Measurements from ENCODE around the gene PPP2R2C.

Gene PPP2R2C

DNA sequence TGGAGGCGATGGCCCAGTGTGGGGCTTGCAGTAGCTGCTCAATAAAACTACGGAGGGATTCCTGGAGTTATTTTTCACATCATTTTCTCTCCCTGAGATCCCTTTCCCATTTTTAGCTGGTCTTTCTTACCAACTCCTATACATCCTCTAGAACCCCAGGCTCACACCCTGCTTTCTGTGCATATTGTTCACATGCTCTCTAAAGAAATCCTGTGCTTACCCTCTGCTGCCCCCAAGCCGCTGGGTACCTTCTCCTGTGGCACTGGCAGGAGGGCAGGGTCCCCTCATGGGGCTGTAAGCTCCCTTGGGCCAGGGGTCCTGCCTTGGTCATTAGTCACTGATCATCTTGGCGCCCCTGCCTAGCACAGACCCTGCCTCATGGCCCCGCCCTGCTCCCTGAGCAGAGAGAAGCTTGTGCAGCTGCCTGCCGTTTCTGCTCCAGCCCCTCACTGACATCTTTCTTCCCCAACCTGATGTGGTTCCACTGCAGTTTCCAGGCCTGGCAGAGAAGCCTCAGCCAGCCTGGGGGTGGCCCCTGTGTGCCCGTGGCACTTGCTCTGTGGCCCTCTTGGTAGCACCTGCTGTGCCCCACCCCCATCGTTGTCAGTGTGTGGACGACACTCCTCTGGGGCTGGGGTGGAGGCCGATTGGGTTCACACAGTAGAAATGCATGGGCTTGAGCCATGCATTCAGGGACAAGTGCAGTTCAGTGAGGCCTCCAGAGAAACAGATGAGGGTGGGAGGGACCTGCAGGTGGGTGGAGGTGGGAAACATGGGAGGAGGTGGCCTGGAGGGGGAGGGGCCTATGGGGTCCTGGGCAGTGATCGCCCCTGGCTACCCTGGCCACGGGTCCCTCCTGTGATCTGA is 133.2 kb downstream of the PPP2R2C start:
- no peak for DNase-seq

DNA sequence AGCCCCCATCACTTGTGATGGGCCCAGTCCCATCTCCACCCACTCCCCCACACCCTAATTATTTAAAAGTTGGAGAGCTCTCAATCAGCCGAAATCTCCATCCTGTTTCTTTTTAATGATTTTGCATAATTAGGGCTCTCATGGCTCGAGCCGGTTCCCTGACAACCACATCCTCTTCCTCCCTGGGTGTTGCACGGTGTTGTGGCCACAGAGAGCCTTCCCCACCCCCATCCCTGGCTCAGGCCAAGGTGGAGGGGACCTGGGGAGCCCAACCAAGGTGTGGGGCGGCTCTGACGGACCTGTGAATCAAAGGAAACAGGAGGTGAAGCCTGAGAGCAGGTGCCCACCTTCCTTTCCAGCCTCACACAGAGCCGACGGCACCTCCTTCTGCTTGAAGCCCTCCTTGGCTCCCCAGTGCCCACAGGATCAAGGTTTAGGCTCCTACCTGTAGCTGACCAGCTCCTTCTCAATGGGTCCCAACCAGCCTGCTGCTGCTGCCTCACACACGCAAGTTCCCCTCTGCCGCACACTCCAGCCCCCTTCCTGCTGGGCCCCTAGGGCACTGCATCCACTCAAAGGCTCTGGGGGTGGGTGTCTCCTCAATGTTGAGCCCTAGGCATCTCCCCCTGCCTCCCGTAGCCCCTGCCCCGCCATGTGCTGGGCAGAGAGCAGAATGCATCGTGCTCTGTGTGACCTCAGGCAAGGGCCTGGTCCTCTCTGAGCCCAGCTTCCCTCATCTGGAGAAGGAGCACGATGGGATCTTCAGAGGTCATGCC is 134.1 kb downstream of the PPP2R2C start:
- DNase-seq: no peak

DNA sequence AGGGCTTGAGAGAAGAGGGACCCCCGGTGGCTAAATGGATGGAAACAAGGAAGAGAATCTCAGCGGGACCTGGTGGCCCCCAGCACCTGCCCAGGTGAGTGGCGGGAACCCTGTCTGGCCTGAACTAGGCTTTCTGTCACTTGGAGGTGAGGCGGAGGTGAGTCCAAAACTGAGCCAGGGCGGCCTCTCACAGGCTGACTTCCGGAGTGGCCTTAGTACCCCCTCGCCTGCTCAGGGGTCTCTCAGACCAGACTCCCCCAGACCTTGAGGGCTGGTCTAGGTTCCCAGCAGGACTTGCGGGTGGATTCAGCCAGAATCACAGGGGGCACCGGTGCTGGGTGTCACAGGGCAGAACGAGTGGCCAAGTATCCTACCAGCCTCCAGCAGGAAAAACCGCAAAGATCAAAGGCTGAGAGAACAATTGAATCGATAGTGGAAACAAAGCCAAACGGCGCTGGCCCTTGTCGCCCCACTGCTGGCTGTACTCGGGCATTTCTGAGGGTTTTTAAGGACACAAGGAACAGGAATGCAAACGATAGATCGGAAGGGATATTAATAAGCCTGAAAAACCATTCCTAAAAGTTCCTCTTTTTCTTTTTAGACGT is 135.0 kb downstream of the PPP2R2C start:
- DNase-seq: no peak

DNA sequence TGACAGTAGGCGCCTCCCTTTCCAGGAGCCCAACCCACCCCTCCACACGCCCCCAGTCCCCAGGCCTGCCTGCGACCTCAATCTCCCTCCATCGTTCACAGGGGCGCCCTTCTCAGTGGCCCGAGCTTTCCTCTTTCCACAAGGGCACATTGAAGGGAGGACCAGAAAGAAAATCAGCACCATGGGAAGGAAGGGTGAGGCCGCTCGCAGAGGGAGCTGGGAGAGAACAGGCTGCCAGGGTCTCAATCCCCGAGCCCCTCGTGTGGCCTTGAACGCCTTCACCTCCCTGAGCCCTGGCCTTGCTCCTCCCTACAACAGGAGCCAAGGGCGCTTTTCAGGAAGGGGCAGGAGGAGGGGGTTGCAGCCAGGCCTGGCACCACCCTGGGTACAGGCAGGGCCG is 136.2 kb downstream of the PPP2R2C start:
- DNase-seq: no peak

DNA sequence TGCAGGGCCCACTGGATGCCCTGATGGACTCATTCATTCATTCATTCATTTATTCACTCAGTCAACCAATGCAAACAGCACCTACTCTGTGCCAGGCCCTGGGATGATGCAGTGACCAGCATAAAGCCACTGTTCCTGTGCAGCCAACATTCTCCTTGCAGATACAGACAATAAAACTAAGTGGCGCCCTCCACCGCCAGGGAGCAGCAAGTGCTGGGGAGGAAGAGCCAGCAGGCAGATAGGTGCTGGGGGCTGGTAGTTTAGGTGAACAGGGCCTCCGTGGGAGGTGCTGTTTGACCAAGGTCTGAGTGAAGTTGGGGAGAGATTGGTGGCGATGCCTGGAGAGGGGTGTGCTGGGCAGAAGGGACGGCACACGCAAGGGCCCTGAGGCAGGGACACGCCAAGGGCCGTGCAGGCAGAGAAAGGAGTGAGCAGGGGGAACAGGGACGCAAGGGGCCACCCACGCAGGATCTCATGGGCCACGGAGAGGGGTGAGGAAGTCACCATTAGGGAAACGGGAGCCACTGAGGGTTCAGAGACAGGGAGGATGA is 137.3 kb downstream of the PPP2R2C start:
- DNase-seq: no peak

DNA sequence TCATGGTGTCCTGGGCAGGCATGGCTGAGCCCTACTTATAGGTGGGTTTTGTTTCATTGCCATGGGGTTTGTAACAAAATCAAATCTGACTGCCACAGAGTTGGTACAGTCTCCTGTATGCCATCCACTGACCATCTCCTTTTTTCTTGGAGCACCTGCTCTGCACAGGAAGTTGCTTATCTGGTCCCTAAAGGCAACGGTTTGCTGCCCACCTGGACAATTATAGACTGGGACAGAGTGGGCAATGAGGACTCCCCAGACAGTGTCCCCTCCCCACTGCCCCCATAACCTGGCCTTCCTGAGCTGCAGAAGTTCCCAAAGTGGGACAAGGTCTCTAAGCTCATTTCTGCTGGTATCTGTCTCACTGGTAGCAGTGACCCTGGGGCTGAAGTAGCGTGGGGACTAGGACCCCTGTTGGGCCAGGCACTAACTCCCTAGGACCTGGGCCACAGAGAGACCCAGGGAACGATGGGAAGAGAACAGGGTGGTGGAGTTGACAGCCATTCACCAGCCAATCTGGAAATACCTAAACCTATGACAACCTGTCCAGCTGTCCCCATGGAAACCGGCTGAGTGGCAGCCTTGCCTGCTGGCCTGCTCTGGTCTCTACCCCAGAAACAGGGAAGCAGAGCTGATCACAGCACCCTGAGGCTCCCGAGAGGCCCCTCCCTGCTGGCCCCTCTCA is 138.1 kb downstream of the PPP2R2C start:
- DNase-seq: no peak

DNA sequence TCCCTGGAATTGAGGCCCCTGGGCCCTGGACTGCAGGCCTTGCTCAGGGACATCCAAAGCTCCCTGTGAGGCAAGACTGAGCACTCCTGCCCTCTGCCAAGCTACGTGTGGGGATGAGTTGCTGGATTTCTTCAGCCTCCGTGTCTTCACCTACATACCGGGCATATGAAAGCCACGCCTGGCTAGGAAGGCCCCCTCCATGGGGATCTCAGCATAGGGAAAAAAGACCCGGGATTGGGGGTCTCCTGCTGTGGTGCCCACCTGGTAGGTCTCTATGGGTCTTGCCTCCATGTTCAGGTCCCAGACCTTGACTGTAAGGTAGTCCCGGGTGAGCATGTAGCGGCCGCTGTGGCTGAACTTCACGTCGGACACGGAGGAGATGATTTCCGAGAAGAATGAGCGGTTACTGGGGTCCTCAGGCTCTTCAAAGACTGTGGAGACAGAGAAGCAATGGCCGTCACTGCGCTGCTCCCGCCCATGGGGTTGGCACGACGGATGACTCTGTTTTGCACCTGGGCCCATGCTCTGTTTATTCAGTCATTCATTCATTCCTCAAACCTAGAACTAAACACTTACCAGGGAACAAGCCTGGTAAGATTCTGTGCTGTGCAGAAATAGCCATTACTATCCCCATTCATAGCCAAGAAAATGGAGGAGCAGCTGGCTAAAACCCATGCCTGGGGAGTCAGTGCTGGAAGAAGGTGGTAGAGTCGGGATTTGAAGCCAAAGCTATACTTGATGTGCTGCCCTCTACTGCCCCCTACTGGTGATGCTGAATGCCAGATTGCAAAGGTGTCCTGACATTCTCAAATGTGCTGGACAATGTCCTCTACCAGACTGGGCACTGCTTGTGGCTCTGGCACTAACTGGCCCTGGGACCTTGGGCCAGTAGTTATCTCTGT is 138.9 kb downstream of the PPP2R2C start:
- no peak for DNase-seq

DNA sequence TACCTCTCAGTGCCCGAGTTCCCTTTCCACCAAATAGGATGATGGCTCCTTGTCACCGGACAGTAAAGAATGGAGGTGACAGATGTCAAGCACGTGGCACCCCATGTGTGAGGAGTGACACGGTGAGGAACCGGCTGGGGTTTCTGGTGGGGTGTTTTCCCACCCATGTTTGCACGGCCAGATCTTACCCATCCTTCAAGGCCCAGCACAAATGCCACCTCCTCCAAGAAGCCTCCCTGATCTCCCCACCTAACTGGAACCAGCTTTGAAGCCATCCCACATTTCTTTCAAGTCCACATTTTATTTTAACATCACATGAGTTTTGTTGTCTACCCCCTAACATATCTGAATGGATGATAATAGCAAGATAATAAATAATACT is 139.8 kb downstream of the PPP2R2C start:
- DNase-seq: no peak

DNA sequence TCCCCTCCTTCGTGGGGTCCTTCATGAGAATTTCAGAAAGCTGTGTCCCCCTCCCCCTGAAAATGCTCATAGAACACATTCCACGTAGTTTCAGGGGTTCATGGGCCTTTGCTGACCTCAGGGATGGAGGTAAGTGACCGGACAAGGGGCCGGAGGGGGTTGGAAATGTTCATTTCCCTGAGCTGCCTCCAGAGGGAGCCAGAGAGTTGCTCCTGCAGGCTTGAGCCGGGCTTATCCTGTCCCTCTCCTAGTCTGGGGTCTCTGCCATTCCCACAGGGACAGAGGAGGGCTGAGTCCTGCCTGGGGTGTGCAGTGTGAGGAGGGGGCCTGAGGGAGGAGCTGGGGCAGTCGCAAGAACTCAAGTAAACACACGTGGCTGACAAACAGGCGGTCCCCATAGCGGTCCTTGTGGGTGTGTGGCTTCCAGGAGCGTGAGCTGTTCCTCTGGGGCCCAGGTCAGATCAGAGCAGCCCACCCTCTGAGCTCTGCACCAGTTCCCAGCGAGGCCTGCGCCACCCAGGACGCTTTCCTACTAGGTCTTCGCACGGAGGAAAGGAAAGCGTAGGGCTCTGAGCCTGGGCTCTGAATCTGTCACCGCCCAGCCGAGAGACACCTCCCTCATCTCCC is 140.3 kb downstream of the PPP2R2C start:
- DNase-seq: no peak

DNA sequence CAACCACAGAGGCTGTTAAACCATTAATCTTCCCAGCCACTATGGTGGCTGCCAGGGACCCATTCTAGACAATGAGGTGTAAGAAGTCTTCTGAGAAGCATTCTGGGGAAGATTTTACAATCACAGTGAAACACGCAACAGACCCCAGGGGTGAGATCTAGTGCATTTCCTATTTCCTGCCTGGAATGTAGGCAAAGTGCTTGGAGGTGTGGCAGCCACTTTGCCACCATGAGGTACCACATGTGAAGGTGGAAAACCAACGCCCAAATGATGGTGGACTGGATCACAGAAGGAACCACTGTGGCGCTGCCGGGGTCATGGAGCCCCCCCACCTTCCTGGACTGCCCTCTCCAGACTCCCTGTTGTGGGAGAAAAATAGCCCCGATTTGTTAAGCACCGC is 140.9 kb downstream of the PPP2R2C start:
- no peak for DNase-seq

DNA sequence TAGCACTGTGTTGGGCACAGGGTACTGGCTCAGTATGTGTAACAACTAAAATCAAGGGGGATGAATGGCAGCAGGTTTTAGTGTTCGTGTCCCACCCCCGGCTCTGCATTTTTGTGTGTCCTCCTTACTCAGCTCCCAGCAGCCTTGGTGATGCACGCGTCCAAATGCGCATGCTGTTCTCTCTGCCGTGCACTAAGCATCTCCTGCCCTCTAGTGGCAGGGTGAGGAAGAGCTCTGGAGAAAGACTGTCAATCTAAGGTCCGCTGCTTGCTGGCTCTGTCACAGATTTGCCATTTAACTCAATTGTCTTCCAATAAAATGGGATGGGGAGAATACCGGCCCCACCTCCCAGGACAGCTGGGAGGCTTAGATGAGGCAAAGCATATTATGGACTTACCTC is 141.4 kb downstream of the PPP2R2C start:
- no peak for DNase-seq

DNA sequence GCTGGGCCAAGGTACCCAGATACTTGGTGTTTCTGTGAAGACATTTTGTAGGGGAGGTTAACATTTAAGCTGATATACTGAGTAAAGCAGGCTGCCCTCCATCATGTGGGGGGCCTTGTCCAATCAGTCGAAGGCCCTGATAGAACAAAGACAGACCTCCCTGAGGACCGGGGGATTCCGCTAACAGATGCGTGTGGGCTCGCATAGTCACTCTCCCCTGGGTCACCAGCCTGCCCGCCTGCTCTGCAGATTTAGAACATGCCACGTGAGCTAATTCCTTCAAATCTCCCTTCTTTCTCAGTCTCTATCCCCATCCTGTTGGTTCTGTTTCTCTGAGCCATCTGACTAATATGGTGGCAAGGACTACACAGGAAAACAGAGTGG is 142.0 kb downstream of the PPP2R2C start:
- DNase-seq: no peak

DNA sequence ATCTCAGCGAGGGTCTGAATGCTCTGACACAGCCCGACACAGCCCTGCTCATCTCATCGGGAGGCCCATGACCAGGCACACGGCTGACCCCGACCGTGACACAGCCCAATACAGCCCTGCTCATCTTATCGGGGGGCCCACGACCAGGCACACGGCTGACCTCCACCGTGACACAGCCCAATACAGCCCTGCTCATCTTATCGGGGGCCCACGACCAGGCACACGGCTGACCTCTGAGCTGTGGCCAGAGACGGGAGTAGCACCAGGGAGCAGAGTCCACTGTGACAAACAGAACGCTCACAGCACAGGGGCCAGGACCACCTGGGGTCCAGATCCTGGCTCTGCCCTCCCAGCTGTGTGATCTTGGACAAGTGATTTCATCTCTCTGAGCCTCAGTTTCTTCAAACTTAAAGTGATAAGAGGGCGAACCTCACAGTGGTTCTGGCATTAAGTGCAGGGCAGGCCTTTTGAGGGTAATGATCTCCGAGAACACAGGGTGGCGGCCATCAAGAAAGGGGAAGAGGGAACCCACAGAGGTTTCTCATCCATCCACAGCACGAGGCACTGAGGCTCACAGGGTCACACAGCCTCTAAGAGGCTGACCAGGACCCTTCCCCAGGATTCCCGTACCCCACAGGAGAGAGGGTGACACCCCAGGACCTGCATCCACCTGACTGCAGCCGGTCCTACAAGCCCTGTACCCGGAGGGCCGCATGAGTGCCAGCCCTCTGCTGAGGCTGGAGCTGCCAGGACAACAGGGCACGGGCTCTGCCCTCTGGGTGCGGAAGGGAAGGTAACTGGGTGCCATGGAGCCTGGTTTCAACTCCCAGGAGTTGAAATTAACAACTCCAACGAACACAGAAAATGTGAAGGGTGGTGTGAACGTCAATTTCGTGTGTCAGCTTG is 142.7 kb downstream of the PPP2R2C start:
- no peak for DNase-seq

DNA sequence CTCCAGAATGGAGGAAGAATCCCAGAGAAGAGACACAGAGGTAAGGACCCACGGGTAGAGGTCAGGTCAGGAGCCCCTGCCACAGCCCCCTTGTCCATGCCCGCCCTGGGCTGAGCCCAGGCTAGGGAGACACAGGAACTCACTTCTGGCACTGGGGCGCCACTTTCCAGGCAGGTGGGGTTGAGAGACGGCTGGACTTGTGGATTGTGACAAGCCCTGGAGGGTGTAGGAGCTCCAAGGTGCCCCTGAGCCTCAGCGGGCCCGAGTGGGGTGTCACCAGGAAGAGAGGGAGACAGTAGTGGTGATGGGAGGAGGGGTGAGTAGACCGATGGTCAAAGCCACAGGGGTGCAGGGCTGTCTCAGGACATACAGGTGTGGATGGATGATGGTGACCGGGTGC is 143.9 kb downstream of the PPP2R2C start:
- no peak for DNase-seq

DNA sequence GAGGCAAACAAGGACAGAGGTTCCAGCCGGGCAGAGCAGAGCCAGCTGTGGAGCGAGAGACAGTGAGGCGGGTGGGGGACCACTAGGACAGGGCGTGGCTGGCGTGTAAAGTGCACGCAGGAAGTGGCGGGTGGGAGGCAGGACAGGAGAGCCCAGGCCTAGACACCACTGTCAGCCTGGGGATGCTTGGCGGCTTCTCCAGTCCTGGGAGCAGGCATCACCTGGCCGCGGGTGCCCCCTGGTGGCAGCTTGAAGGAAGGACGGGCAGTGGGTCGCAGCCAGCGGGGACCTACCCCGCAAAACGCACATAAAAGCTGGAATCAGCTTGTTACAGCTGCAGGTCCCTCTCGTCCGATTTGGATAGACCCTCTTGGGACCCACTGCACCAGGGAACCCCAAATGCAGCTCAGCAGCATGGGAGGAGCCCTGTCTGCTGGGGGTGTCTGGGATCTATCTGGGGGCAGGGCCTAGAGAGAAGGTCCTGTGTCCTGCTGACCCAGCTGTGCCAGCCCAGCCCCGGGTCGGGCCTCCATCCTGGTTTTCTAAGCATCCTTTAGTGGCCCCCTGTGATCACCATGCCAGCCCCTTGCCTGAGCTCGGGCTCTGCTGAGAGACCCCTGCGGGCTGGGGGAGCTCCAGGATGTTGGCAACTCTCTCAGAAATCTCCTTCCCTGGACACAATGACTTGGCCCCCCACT is 145.0 kb downstream of the PPP2R2C start:
- peak; percentile 25 for DNase-seq

DNA sequence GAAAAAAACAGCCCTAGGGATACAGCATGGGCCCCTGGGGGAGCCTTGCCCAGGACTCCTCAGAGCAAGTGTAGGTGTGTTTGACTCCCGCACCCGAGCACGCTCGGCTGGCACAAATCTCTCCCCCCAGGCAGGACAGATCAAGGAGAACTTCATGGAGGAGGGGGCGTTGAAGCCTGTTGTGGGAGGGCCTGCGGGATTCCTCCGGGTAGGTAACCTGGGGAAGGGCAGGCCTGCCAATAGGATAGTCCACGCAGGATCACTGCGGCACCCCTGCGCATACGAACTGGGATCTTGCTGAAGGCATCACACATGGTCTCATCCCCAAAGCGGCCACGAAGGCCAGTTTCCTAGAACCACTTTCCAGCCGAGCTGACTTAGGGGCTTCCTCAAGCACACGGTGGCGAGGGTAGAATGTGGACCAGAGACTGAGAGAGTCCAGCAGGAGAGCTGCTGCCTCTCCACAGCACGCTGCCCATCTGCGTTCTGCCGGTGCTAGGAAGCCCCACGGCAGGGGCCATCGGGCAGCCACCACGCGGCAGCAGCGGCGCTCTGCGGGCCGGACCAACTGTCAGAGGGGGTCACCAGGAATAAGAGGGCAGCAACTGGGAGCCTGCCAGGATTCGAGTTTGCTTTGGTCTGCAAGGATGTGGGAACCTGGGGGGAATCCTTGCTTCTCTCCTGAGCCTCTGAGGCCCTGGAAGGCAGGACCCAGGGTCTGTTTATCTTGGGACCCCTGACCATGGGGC is 145.9 kb downstream of the PPP2R2C start:
- DNase-seq: no peak

DNA sequence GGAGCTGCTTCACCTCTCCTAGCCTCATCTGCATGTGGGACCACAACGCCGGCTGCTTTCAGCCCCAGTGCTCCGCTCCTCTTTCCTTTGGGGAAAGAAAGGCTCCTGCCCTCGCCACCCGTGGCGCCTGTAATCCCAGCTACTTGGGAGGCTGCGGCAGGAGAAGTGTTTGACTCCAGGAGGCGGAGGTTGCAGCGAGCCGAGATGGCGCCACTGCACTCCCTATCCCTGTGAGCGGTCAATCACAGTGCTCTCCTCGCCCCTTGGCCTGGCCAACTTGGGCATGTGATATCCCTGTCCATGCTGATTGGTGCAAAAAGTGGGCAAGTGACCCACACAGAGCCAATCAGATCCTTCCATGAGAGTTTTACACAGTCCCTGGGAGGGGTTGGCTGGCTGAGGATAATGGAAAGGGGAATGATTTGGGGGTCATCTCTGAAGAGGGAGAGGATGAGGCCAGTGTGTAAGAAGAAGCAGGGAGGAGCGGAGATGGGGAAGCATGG is 146.6 kb downstream of the PPP2R2C start:
- no peak for DNase-seq

DNA sequence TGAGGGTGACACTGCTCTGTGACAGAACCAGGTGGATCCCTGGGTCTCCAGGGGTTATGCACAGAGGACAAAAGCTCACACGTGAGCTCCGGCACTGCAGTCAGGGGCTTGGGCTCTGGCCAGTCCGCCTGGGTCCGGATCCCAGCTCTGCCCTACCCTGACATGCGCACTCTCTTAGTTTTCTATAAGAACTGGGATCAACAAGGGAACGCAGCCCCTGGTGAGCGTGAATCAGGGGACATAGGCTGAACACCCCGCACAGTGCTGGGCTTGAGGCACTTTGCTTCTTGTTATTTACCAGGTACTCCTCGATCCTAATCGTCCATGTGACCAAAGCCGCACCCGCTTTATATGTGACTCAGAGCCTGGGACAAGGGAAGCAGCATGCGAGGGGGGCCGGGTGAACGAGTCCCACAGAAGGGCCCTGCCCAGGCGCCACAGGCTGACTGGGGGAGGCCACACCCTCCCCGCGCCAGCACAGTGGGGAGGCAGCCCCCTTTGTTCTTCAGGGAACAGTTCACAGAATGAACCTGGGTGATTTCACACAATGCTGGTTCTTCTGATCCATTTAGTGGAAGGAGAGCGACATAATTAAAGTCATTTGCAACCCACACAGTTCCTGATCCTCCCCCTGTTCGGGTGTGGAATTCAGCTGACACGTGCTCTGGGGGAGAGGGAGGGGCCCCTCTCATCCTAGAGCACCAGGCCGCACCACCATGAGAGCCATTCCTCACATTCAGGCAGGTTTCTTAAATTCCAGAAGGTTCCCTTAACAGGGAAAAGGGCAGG is 147.2 kb downstream of the PPP2R2C start:
- no peak for DNase-seq

All from GF-D8 (cell line).